Testis (tissue), 2 donors: Measurements from ENCODE around the gene THEMIS.

Source experiments
- POLR2A ChIP-seq: fragments of 450-650 bp; IDR thresholded peaks from one replicate; pipeline ENCODE4 v1.6.1; 2017; ENCODE audit warnings: antibody characterized with exemption, mild to moderate bottlenecking, moderate library complexity
- TF ChIP-seq, protein P1 (sequence below), 3 experiments: fragments of 450-650 bp in 2 of 3; fragments of 200-600 bp in 1 of 3; sonication (generic) in 1 of 3; IDR thresholded peaks; one replicate each; pipeline ENCODE4 v1.5.1; 2016 to 2019; ENCODE audit warnings: antibody characterized with exemption in 3 of 3, mild to moderate bottlenecking in 2 of 3, moderate library complexity in 1 of 3

GRCh38 chr6:127891731-127892326, 9.0 kb downstream of the THEMIS start:
- TF ChIP-seq POLR2A, result no peak
- TF ChIP-seq, protein P1, sequence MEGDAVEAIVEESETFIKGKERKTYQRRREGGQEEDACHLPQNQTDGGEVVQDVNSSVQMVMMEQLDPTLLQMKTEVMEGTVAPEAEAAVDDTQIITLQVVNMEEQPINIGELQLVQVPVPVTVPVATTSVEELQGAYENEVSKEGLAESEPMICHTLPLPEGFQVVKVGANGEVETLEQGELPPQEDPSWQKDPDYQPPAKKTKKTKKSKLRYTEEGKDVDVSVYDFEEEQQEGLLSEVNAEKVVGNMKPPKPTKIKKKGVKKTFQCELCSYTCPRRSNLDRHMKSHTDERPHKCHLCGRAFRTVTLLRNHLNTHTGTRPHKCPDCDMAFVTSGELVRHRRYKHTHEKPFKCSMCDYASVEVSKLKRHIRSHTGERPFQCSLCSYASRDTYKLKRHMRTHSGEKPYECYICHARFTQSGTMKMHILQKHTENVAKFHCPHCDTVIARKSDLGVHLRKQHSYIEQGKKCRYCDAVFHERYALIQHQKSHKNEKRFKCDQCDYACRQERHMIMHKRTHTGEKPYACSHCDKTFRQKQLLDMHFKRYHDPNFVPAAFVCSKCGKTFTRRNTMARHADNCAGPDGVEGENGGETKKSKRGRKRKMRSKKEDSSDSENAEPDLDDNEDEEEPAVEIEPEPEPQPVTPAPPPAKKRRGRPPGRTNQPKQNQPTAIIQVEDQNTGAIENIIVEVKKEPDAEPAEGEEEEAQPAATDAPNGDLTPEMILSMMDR (IDR thresholded peaks at IDR 0.05), result no peak
